GM10266 (cell line): ENCODE measurements around the gene SLC1A7.

Experiments used
- DNase-seq: peaks from one replicate; pipeline ENCODE4 v3.0.0; 2012; ENCODE audit errors: extremely low spot score
- TF ChIP-seq, protein P1 (sequence below): IDR thresholded peaks from 2 replicates; pipeline ENCODE4 v1.5.1; 2012; ENCODE audit warnings: mild to moderate bottlenecking, low read depth; ENCODE audit not compliant: control insufficient read depth, insufficient read depth; ENCODE audit errors: missing control alignments

Gene SLC1A7

GRCh38 chr1:53130598-53130877 is 11.9 kb downstream of the SLC1A7 start:
- TF ChIP-seq, protein P1, sequence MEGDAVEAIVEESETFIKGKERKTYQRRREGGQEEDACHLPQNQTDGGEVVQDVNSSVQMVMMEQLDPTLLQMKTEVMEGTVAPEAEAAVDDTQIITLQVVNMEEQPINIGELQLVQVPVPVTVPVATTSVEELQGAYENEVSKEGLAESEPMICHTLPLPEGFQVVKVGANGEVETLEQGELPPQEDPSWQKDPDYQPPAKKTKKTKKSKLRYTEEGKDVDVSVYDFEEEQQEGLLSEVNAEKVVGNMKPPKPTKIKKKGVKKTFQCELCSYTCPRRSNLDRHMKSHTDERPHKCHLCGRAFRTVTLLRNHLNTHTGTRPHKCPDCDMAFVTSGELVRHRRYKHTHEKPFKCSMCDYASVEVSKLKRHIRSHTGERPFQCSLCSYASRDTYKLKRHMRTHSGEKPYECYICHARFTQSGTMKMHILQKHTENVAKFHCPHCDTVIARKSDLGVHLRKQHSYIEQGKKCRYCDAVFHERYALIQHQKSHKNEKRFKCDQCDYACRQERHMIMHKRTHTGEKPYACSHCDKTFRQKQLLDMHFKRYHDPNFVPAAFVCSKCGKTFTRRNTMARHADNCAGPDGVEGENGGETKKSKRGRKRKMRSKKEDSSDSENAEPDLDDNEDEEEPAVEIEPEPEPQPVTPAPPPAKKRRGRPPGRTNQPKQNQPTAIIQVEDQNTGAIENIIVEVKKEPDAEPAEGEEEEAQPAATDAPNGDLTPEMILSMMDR, result no peak
- no peak for DNase-seq

- TF ChIP-seq, protein P1, result no peak
- no peak for DNase-seq
Measured at GRCh38 chr1:53129891-53130597, 12.4 kb downstream of the SLC1A7 start.

DNA sequence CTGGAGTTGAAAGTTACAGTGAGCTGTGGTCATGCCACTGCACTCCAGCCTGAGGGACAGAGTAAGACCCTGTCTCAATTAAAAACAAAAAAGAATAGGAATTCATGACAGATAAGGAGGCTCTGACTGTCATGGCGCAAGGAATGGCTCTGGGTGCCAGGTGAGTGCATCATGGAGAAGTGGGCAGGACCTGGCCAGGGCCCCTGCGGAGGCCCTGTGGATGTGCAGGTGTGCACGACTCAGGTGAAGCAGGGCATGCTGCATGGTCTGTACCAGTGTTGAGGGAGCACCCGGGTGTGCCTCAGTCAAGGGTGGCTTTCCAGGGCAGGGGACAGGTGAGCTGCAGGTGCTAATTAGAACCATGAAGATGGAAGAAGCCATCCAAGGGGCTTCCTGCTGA is 14.0 kb downstream of the SLC1A7 start:
- TF ChIP-seq, protein P1, result no peak
- DNase-seq, result no peak

- no peak for DNase-seq
- TF ChIP-seq, protein P1, result no peak
Measured at GRCh38 chr1:53127546-53127945, 14.9 kb downstream of the SLC1A7 start.

DNA sequence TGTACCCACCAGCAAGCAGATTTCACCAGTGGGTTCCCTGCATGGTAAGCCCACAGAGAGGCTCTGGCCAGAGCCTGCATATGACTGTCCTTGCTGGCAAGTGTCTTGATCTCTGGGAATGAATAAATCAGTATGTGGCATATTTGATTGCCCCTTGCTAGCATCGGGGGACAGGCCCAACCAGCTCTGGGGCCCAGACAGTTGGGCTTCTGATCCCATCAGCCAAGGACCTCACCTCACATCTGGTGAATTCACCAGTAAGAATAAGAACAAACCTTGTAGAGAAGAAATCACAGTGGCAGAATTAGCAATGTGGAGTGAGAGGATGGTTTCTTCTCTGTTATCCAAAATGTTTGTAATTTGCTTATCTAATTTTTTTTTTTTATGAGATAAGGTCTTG is 15.9 kb downstream of the SLC1A7 start:
- TF ChIP-seq, protein P1, result no peak
- no peak for DNase-seq

- TF ChIP-seq, protein P1, result no peak
- no peak for DNase-seq
Measured at GRCh38 chr1:53125623-53126360, 16.6 kb downstream of the SLC1A7 start.

DNA sequence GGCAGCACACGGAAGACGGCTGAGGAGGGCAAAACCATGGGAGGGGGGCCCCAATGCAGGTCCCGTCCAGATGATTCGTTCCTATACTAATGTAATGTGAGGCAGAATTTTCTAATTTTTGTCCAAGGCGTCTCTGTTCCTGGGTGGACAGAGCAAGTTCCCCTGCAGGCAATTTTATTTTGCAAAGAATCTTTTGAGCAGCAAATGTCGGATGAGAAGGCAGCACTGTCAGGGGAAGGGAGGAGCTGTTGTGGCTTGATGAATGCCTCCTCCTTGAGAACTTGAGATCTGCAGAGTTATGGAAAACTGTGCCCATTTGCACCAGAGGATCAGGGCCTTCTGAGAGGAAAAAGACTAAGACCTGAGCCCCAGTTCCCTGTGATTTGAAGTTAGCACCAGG is 17.3 kb downstream of the SLC1A7 start:
- no peak for DNase-seq
- TF ChIP-seq, protein P1, result no peak
